Fibroblast of mammary gland (primary cell): ENCODE data around the gene PRDM15.

Source experiments
- DNase-seq: peaks from one replicate; pipeline ENCODE4 v3.0.0-alpha.2; 2010; ENCODE audit warnings: low read depth
- H3K4me3 ChIP-seq: 2 replicates; pipeline ENCODE4 v1.5.1; 2011; ENCODE audit warnings: low read depth, mild to moderate bottlenecking, low read length, moderate library complexity; ENCODE audit not compliant: control insufficient read depth
- CTCF ChIP-seq: conservative IDR thresholded peaks from 2 replicates; pipeline ENCODE4 v1.5.1; 2011; ENCODE audit warnings: low read depth, low read length, inconsistent platforms; ENCODE audit not compliant: control insufficient read depth, insufficient read depth

The PRDM15 gene

GRCh38 chr21:41907496-41908258 lies 28.5 kb upstream of the PRDM15 start:
- no peak for DNase-seq
- no peak for TF ChIP-seq CTCF
- no peak overlapping the region for H3K4me3 ChIP-seq

GRCh38 chr21:41906770-41907169 lies 27.6 kb upstream of the PRDM15 start:
- H3K4me3 ChIP-seq: no peak overlapping the region
- DNase-seq: no peak
- no peak for TF ChIP-seq CTCF

- DNase-seq: no peak
- no peak overlapping the region for H3K4me3 ChIP-seq
- no peak for TF ChIP-seq CTCF
Measured at GRCh38 chr21:41903559-41904351, 24.6 kb upstream of the PRDM15 start.

GRCh38 chr21:41902946-41903345 lies 23.8 kb upstream of the PRDM15 start:
- TF ChIP-seq CTCF: no peak
- no peak for DNase-seq
- no peak overlapping the region for H3K4me3 ChIP-seq

GRCh38 chr21:41901782-41902181 lies 22.6 kb upstream of the PRDM15 start:
- TF ChIP-seq CTCF: no peak
- no peak for DNase-seq
- H3K4me3 ChIP-seq: no peak overlapping the region

- no peak for DNase-seq
- no peak for TF ChIP-seq CTCF
- H3K4me3 ChIP-seq: no peak overlapping the region
Measured at GRCh38 chr21:41901099-41901498, 22.0 kb upstream of the PRDM15 start.
